Activated B cell treated with CpG ODN at 0.5 μM for 24 hours (primary cell): ENCODE measurements around the gene RASA3. TPM values are rescaled to one million over a fixed set of nuclear protein-coding genes. Genes with fewer than 3 reads are reported as not detected.

Source experiments
- ATAC-seq: fragments of 200-7000 bp; cut with Tn5 transposase; one replicate; pipeline ENCODE4 v1.10.0; 2021; ENCODE audit warnings: low read depth, mild to moderate bottlenecking, moderate library complexity
- CTCF ChIA-PET: fragments of 350-600 bp; sonication (Branson Sonifier 250); formaldehyde crosslinking; loops from one replicate; lab custom pipeline; 2021; ENCODE audit warnings: antibody characterized with exemption; lab: Charles Lee
- POLR2A ChIA-PET: fragments of 350-600 bp; sonication (Branson Sonifier 250); formaldehyde crosslinking; loops from one replicate; lab custom pipeline; 2021; ENCODE audit warnings: antibody characterized with exemption; lab: Charles Lee
- DNase-seq: peaks from one replicate; pipeline ENCODE4 v3.0.0; 2022
- H3K27ac Mint-ChIP-seq: one replicate; pipeline ENCODE4 v1.8.0; 2020; ENCODE audit warnings: mixed read lengths
- H3K27me3 Mint-ChIP-seq: one replicate; pipeline ENCODE4 v1.8.0; 2021; ENCODE audit warnings: mixed read lengths
- H3K36me3 Mint-ChIP-seq: one replicate; pipeline ENCODE4 v1.8.0; 2021; ENCODE audit warnings: low read depth, mixed read lengths
- H3K4me1 Mint-ChIP-seq: one replicate; pipeline ENCODE4 v1.8.0; 2021; ENCODE audit warnings: mixed read lengths
- H3K4me3 Mint-ChIP-seq: one replicate; pipeline ENCODE4 v1.8.0; 2020; ENCODE audit warnings: mild to moderate bottlenecking, mixed read lengths
- H3K9me3 Mint-ChIP-seq: one replicate; pipeline ENCODE4 v1.8.0; 2020; ENCODE audit warnings: mixed read lengths
- CTCF ChIP-seq: fragments of 200-600 bp; IDR thresholded peaks from one replicate; pipeline ENCODE4 v1.8.0; 2022; ENCODE audit warnings: antibody characterized with exemption, mild to moderate bottlenecking
- intact Hi-C: fragments of 100-400 bp; cut with micrococcal nuclease; formaldehyde crosslinking; loops from one replicate; pipeline ENCODE4 v1.15.1; 2024
- total RNA-seq: library from RNA; stranded (reverse); gene quantifications from 2 replicates; pipeline ENCODE4 v1.2.3, GENCODE V29; 2022

RASA3 gene
- total RNA-seq, 1 donor from 2014 or later: 20.4 TPM

- no peak for ATAC-seq
- intact Hi-C loops: loop anchor here (2.0 kb wide), 1 partner anchor 23 kb away; no protein-coding TSS in a partner anchor
- Mint-ChIP-seq H3K9me3 (no peaks in the 10 kb centered on the region), H3K27ac (peak overlapping the region; percentile 78), H3K4me3 (no peak overlapping the region), H3K36me3 (peaks cover 49% of the 10 kb centered on the region), H3K27me3 (no peaks in the 10 kb centered on the region), H3K4me1 (peaks cover 68% of the 10 kb centered on the region)
- ChIA-PET POLR2A (interaction anchor here (1.4 to 4.4 kb wide), 2 partner anchors 23 to 40 kb away, joined by 3 to 15 read pairs; no protein-coding TSS in a partner anchor), CTCF (interaction anchor here (0.9 kb wide), 1 partner anchor 84 kb away, joined by 3 read pairs; no protein-coding TSS in a partner anchor)
- no peak for TF ChIP-seq CTCF
- DNase-seq: no peak
Measured at GRCh38 chr13:114025714-114026431, 106.5 kb downstream of the RASA3 start.

- no peaks in the 10 kb centered on the region for H3K27me3 Mint-ChIP-seq
- H3K9me3 Mint-ChIP-seq: no peaks in the 10 kb centered on the region
- H3K4me1 Mint-ChIP-seq: peaks cover 67% of the 10 kb centered on the region
- H3K27ac Mint-ChIP-seq: peak overlapping the region; percentile 76
- peaks cover 49% of the 10 kb centered on the region for H3K36me3 Mint-ChIP-seq
- peak overlapping the region; percentile 35 for H3K4me3 Mint-ChIP-seq
- TF ChIP-seq CTCF: no peak
- DNase-seq: no peak
- ChIA-PET CTCF (interaction anchor here (0.9 kb wide), 1 partner anchor 85 kb away, joined by 3 read pairs; no protein-coding TSS in a partner anchor), POLR2A (interaction anchor here (0.6 to 4.4 kb wide), 5 partner anchors 23 to 206 kb away, joined by 3 to 15 read pairs (median 3); no protein-coding TSS in a partner anchor)
- no peak for ATAC-seq
- intact Hi-C loops: loop anchor here (2.0 kb wide), 1 partner anchor 23 kb away; no protein-coding TSS in a partner anchor
Measured at GRCh38 chr13:114025405-114025713, 107.1 kb downstream of the RASA3 start.

GRCh38 chr13:114024603-114025404 is 107.6 kb downstream of the RASA3 start:
- Mint-ChIP-seq H3K27me3 (no peaks in the 10 kb centered on the region), H3K27ac (peak overlapping the region; percentile 76), H3K36me3 (peaks cover 50% of the 10 kb centered on the region), H3K4me3 (peak overlapping the region; percentile 35), H3K4me1 (peaks cover 67% of the 10 kb centered on the region), H3K9me3 (no peaks in the 10 kb centered on the region)
- ChIA-PET POLR2A (interaction anchor here (0.6 to 4.4 kb wide), 5 partner anchors 24 to 207 kb away, joined by 3 to 15 read pairs (median 3); no protein-coding TSS in a partner anchor), CTCF (interaction anchor here (0.9 to 1.7 kb wide), 2 partner anchors 85 kb away, joined by 3 to 6 read pairs; no protein-coding TSS in a partner anchor)
- no peak for TF ChIP-seq CTCF
- intact Hi-C loops: loop anchor here (1.0 to 5.0 kb wide), 4 partner anchors 24 to 202 kb away; no protein-coding TSS in a partner anchor
- peak; percentile 91 for ATAC-seq
- DNase-seq: peak; percentile 46

GRCh38 chr13:114023716-114024602 is 108.5 kb downstream of the RASA3 start:
- peak overlapping the region; percentile 76 for H3K27ac Mint-ChIP-seq
- intact Hi-C loops: loop anchor here (1.0 to 5.0 kb wide), 4 partner anchors 25 to 203 kb away; no protein-coding TSS in a partner anchor
- H3K4me3 Mint-ChIP-seq: peak overlapping the region; percentile 61
- ChIA-PET POLR2A (interaction anchor here (4.4 kb wide), 1 partner anchor 41 kb away, joined by 15 read pairs; no protein-coding TSS in a partner anchor), CTCF (interaction anchor here (1.7 kb wide), 1 partner anchor 86 kb away, joined by 6 read pairs; no protein-coding TSS in a partner anchor)
- ATAC-seq (no peak), DNase-seq (no peak)
- H3K4me1 Mint-ChIP-seq: peaks cover 65% of the 10 kb centered on the region
- no peak for TF ChIP-seq CTCF
- no peaks in the 10 kb centered on the region for H3K27me3 Mint-ChIP-seq
- peaks cover 51% of the 10 kb centered on the region for H3K36me3 Mint-ChIP-seq
- no peaks in the 10 kb centered on the region for H3K9me3 Mint-ChIP-seq
